Suprapubic skin (tissue), 4 donors: ENCODE results near the gene MBP. TPM values are rescaled to one million over a fixed set of nuclear protein-coding genes. Genes with fewer than 3 reads are reported as not detected.

Source experiments
- DNase-seq, 2 donors: peaks; one replicate each; pipeline ENCODE4 v3.0.0-alpha.2; 2019; ENCODE audit warnings: low spot score in 2 of 2
- H3K27ac ChIP-seq: fragments of 200-600 bp; sonication (generic); one replicate; pipeline ENCODE4 v1.5.1; 2019
- H3K27me3 ChIP-seq: fragments of 200-600 bp; sonication (generic); one replicate; pipeline ENCODE4 v1.5.1; 2019
- H3K36me3 ChIP-seq: fragments of 200-600 bp; sonication (generic); one replicate; pipeline ENCODE4 v1.5.1; 2019
- H3K4me1 ChIP-seq: fragments of 200-600 bp; sonication (generic); one replicate; pipeline ENCODE4 v1.5.1; 2019
- H3K4me3 ChIP-seq: fragments of 200-600 bp; sonication (generic); one replicate; pipeline ENCODE4 v1.5.1; 2019; ENCODE audit warnings: mild to moderate bottlenecking
- H3K9me3 ChIP-seq: fragments of 200-600 bp; sonication (generic); one replicate; pipeline ENCODE4 v1.5.1; 2019
- CTCF ChIP-seq, 2 donors: fragments of 200-600 bp in 1 of 2; fragments of 450-650 bp in 1 of 2; sonication (generic) in 1 of 2; IDR thresholded peaks; one replicate each; pipeline ENCODE4 v1.5.1; 2016 to 2019; ENCODE audit warnings: antibody characterized with exemption in 2 of 2, mild to moderate bottlenecking in 1 of 2, moderate library complexity in 1 of 2
- EP300 ChIP-seq: sonication (generic); formaldehyde crosslinking; IDR thresholded peaks from one replicate; pipeline ENCODE4 v1.6.1; 2017; ENCODE audit warnings: antibody characterized with exemption
- POLR2A ChIP-seq, 2 donors: fragments of 450-650 bp; IDR thresholded peaks; one replicate each; pipeline ENCODE4 v1.6.1; 2017; ENCODE audit warnings: antibody characterized with exemption in 2 of 2, mild to moderate bottlenecking in 2 of 2, moderate library complexity in 2 of 2
- POLR2AphosphoS5 ChIP-seq, 3 donors: sonication (generic); formaldehyde crosslinking; IDR thresholded peaks; one replicate each; pipeline ENCODE4 v1.6.1; 2017; ENCODE audit warnings: antibody characterized with exemption in 3 of 3
- WGBS: methylation state at CpG from one replicate; pipeline ENCODE4 v1.1.5; 2018; 5-methylcytosine and 5-hydroxymethylcytosine counted together
- total RNA-seq, 4 donors: library from RNA; depleted of rRNA; stranded (reverse); fragments of >200 nt; gene quantifications; one replicate each; pipeline ENCODE4 v1.1.0, GENCODE V29; 2016

Gene MBP
- total RNA-seq, 4 donors from 2014 or later: 37.0 to 100 (median 69.3) TPM

GRCh38 chr18:77138270-77138669 lies 5.7 kb upstream of the MBP start:
- no peak overlapping the region for H3K27ac ChIP-seq
- DNase-seq: no peak
- H3K9me3 ChIP-seq: no peaks in the 10 kb centered on the region
- no peaks in the 10 kb centered on the region for H3K36me3 ChIP-seq
- H3K4me1 ChIP-seq: peaks cover 26% of the 10 kb centered on the region
- 71% methylated on average over 10 of the region's 10 CpGs for WGBS
- no peak for TF ChIP-seq CTCF (IDR thresholded peaks at IDR 0.05)
- TF ChIP-seq POLR2AphosphoS5 (IDR thresholded peaks at IDR 0.05): no peak
- TF ChIP-seq POLR2A (IDR thresholded peaks at IDR 0.05): no peak
- no peak for TF ChIP-seq EP300
- H3K27me3 ChIP-seq: no peaks in the 10 kb centered on the region
- no peak overlapping the region for H3K4me3 ChIP-seq

DNA sequence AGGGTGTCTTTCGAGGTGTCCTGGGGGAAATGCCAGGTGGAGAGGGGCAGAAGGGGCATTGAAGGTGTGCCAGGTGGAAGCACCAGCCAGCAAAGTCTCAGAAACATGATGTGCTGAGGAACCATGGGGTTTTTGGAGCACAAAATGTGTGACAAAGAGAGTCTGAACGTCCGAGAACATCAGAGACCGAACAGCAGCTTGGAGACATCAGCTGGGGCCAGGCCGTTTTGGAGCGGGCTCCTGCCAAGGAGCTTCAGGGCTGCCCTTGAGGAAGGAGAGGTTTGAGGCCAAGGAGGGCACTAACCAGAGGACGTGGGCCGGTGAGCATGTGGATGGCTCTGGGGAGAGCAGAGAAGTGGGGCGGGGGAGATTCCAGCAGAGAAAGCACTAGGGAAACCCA lies 5.3 kb upstream of the MBP start:
- H3K4me1 ChIP-seq: peaks cover 30% of the 10 kb centered on the region
- H3K36me3 ChIP-seq: no peaks in the 10 kb centered on the region
- H3K4me3 ChIP-seq: no peak overlapping the region
- H3K9me3 ChIP-seq: no peaks in the 10 kb centered on the region
- 87% methylated on average over 9 of the region's 9 CpGs for WGBS
- TF ChIP-seq CTCF (IDR thresholded peaks at IDR 0.05) (no peak), POLR2AphosphoS5 (IDR thresholded peaks at IDR 0.05) (no peak), POLR2A (IDR thresholded peaks at IDR 0.05) (no peak), EP300 (no peak)
- no peak overlapping the region for H3K27ac ChIP-seq
- H3K27me3 ChIP-seq: no peaks in the 10 kb centered on the region
- no peak for DNase-seq

GRCh38 chr18:77136871-77137665 lies 4.5 kb upstream of the MBP start:
- WGBS: 80% methylated on average over 8 of the region's 15 CpGs
- Histone ChIP-seq H3K36me3 (no peaks in the 10 kb centered on the region), H3K27me3 (no peaks in the 10 kb centered on the region), H3K27ac (no peak overlapping the region), H3K9me3 (no peaks in the 10 kb centered on the region), H3K4me1 (peaks cover 35% of the 10 kb centered on the region), H3K4me3 (no peak overlapping the region)
- no peak for DNase-seq
- TF ChIP-seq EP300 (no peak), CTCF (IDR thresholded peaks at IDR 0.05) (no peak), POLR2A (IDR thresholded peaks at IDR 0.05) (no peak), POLR2AphosphoS5 (IDR thresholded peaks at IDR 0.05) (no peak)

GRCh38 chr18:77136076-77136718 lies 3.6 kb upstream of the MBP start:
- 83% methylated on average over 8 of the region's 8 CpGs for WGBS
- H3K9me3 ChIP-seq: no peaks in the 10 kb centered on the region
- no peak overlapping the region for H3K27ac ChIP-seq
- no peak for TF ChIP-seq EP300
- TF ChIP-seq POLR2AphosphoS5 (IDR thresholded peaks at IDR 0.05): no peak
- TF ChIP-seq CTCF (IDR thresholded peaks at IDR 0.05): no peak
- no peak for TF ChIP-seq POLR2A (IDR thresholded peaks at IDR 0.05)
- H3K36me3 ChIP-seq: no peaks in the 10 kb centered on the region
- peaks cover 38% of the 10 kb centered on the region for H3K4me1 ChIP-seq
- H3K4me3 ChIP-seq: no peak overlapping the region
- DNase-seq: no peak
- no peaks in the 10 kb centered on the region for H3K27me3 ChIP-seq

GRCh38 chr18:77135339-77136075 lies 2.9 kb upstream of the MBP start:
- Histone ChIP-seq H3K4me3 (no peak overlapping the region), H3K27me3 (no peaks in the 10 kb centered on the region), H3K9me3 (no peaks in the 10 kb centered on the region), H3K27ac (no peak overlapping the region), H3K4me1 (peaks cover 37% of the 10 kb centered on the region), H3K36me3 (no peaks in the 10 kb centered on the region)
- WGBS: 91% methylated on average over 16 of the region's 16 CpGs
- no peak for TF ChIP-seq POLR2AphosphoS5 (IDR thresholded peaks at IDR 0.05)
- TF ChIP-seq POLR2A (IDR thresholded peaks at IDR 0.05): no peak
- TF ChIP-seq EP300: no peak
- TF ChIP-seq CTCF (IDR thresholded peaks at IDR 0.05): no peak
- no peak for DNase-seq
